ENCODE data around the gene PUM2. TPM values are rescaled to one million over a fixed set of nuclear protein-coding genes. Genes with fewer than 3 reads are reported as not detected.

PUM2 gene
- total and polyA plus RNA-seq, 4 donors, result 27.4 to 145 (median 51.0) TPM

DNA sequence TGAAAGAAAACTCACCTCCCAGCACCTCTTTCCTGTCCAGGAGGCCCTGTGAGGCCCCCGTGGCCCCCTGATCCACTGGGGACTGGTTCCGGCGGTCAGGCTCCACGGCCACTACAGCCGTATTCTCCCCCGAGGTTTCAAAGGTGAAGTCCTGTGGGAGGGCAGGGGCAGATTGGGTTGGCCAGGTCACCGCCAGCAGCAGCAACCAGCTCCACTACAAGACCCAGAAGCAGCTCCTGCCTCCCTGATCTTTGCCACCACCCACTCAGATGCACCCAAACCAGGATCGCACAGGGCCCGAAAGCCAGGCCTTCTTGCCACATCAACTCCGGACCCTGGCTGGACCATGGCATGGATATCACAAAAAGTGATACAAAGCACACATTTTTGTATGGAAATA is 147.6 kb downstream of the PUM2 start:
- 92 to 95% methylated on average over 10 of the region's 10 CpGs for WGBS, 2 donors

DNA sequence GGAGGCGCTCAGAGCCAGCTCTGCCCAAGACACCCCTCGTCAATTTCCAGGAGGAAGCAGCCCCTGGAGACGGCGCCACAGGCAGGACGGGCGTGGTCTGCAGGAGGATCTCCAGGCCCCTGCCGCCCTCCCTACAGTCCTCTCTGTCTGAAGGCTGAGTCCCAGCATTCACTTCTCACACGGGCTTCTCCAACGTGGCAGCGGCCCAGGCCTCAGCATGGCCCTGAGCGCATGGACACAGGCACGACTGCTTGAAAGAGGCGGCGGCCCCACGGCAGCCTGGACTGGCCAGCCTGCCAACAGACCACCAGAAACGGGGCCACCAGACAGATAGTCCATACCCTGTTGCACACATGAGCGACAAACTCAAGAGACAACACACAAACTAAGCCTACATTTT is 149.0 kb downstream of the PUM2 start:
- ATAC-seq (ENCODE audit: insufficient read depth, low FRiP score) (no peak), DNase-seq (no peak)
- Histone ChIP-seq H3K36me3 (ENCODE audit: control insufficient read depth in 4 of 4, insufficient read depth in 4 of 4, low read length in 4 of 4) (peaks cover 0 to 6% (median 0%) of the 10 kb centered on the region in 4 donors), H3K9me3 (ENCODE audit: control insufficient read depth in 4 of 4, insufficient read depth in 3 of 4, low read length in 3 of 4) (no peaks in the 10 kb centered on the region), H3K27me3 (ENCODE audit: control insufficient read depth in 3 of 3, insufficient read depth in 3 of 3, low read length in 2 of 3) (no peaks in the 10 kb centered on the region), H3K27ac (ENCODE audit: low read depth in 1 of 2, low read length in 1 of 2) (no peak overlapping the region), H3K4me3 (no peak overlapping the region), H3K9ac (ENCODE audit: insufficient read depth in 1 of 2, low read length in 2 of 2) (no peak overlapping the region), H3K4me1 (ENCODE audit: control insufficient read depth in 5 of 5, insufficient read depth in 5 of 5, low read length in 5 of 5) (peaks cover 0 to 32% (median 7%) of the 10 kb centered on the region in 5 donors)
- WGBS, 2 donors, result 85 to 87% methylated on average over 17 of the region's 17 CpGs
- TF ChIP-seq, protein P1, sequence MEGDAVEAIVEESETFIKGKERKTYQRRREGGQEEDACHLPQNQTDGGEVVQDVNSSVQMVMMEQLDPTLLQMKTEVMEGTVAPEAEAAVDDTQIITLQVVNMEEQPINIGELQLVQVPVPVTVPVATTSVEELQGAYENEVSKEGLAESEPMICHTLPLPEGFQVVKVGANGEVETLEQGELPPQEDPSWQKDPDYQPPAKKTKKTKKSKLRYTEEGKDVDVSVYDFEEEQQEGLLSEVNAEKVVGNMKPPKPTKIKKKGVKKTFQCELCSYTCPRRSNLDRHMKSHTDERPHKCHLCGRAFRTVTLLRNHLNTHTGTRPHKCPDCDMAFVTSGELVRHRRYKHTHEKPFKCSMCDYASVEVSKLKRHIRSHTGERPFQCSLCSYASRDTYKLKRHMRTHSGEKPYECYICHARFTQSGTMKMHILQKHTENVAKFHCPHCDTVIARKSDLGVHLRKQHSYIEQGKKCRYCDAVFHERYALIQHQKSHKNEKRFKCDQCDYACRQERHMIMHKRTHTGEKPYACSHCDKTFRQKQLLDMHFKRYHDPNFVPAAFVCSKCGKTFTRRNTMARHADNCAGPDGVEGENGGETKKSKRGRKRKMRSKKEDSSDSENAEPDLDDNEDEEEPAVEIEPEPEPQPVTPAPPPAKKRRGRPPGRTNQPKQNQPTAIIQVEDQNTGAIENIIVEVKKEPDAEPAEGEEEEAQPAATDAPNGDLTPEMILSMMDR (IDR thresholded peaks at IDR 0.05; ENCODE audit: control extremely low read depth, extremely low read depth), result no peak

More for the DNA sequence above, 147.6 kb downstream of the PUM2 start:
- peaks cover 0 to 6% (median 0%) of the 10 kb centered on the region in 4 donors for H3K36me3 ChIP-seq (ENCODE audit: control insufficient read depth in 4 of 4, insufficient read depth in 4 of 4, low read length in 4 of 4)
- H3K9ac ChIP-seq (ENCODE audit: insufficient read depth in 1 of 2, low read length in 2 of 2), result no peak overlapping the region
- TF ChIP-seq, protein P1 (IDR thresholded peaks at IDR 0.05; ENCODE audit: control extremely low read depth, extremely low read depth), result no peak
- no peak overlapping the region for H3K27ac ChIP-seq (ENCODE audit: low read depth in 1 of 2, low read length in 1 of 2)
- no peaks in the 10 kb centered on the region for H3K27me3 ChIP-seq (ENCODE audit: control insufficient read depth in 3 of 3, insufficient read depth in 3 of 3, low read length in 2 of 3)
- DNase-seq (no peak), ATAC-seq (ENCODE audit: insufficient read depth, low FRiP score) (no peak)
- H3K4me1 ChIP-seq (ENCODE audit: control insufficient read depth in 5 of 5, insufficient read depth in 5 of 5, low read length in 5 of 5), result peaks cover 0 to 24% (median 10%) of the 10 kb centered on the region in 5 donors
- no peak overlapping the region for H3K4me3 ChIP-seq
- no peaks in the 10 kb centered on the region for H3K9me3 ChIP-seq (ENCODE audit: control insufficient read depth in 4 of 4, insufficient read depth in 3 of 4, low read length in 3 of 4)

DNA sequence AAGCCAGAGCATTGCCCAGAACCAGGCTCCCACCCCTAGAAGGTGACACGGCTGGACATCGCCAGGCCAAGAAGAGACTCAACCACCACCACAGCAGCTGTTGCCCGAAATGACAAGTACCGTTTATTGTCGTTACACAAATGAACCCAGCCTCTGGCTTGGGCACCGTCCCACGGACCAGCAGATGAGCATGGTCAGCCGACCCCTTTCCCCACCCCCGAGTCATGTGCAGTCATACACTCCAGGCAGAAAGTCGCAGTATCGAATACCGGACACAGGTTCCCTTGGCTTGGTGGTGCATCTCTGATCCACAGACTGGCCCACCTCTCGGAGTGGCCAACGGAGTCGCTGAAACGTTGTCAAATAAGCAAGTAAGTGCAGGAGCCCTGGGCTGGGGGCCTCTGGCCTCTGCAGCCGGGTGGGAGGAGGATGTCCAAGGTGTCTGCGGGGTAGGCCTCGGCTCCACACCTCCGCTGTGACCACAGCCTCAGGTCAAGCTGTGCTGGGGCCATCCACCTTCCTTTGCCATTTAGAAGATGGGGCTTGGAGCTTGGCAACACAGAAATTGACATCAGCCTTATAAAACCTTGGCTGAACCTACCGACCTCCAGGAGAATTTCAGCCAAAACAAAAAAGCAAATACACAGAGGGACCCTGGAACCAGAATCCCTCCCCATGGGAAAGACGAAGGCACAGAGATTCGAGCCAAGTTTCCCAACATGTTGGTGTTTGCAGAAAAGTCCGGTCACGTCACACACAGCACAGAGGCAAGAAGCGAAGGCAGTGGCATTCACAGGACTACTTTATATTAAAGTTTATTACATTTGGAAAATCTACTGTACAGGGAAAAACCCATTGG is 149.7 kb downstream of the PUM2 start:
- Histone ChIP-seq H3K9me3 (ENCODE audit: control insufficient read depth in 4 of 4, insufficient read depth in 3 of 4, low read length in 3 of 4) (no peaks in the 10 kb centered on the region), H3K4me1 (ENCODE audit: control insufficient read depth in 5 of 5, insufficient read depth in 5 of 5, low read length in 5 of 5) (peaks cover 0 to 25% (median 7%) of the 10 kb centered on the region in 5 donors), H3K27ac (ENCODE audit: low read depth in 1 of 2, low read length in 1 of 2) (no peak overlapping the region), H3K4me3 (no peak overlapping the region), H3K36me3 (ENCODE audit: control insufficient read depth in 4 of 4, insufficient read depth in 4 of 4, low read length in 4 of 4) (peaks cover 0 to 6% (median 0%) of the 10 kb centered on the region in 4 donors), H3K9ac (ENCODE audit: insufficient read depth in 1 of 2, low read length in 2 of 2) (no peak overlapping the region), H3K27me3 (ENCODE audit: control insufficient read depth in 3 of 3, insufficient read depth in 3 of 3, low read length in 2 of 3) (no peaks in the 10 kb centered on the region)
- WGBS, 2 donors, result 93 to 95% methylated on average over 26 of the region's 26 CpGs
- DNase-seq (no peak), ATAC-seq (ENCODE audit: insufficient read depth, low FRiP score) (no peak)
- TF ChIP-seq, protein P1 (IDR thresholded peaks at IDR 0.05; ENCODE audit: control extremely low read depth, extremely low read depth), result no peak

Data from lung (tissue), 12 donors.